ENCODE data around the gene RANBP3L.
"Not testable (repeated sequence)": the region's sequence is repeated elsewhere in the genome, so short reads cannot be mapped to it uniquely, and the experiment has no call there.

The RANBP3L gene

GRCh38 chr5:36285837-36286615, 15.7 kb downstream of the RANBP3L start:
- DNase-seq (ENCODE audit: low read depth in 2 of 2), result no peak

GRCh38 chr5:36283775-36284174, 17.9 kb downstream of the RANBP3L start:
- DNase-seq (ENCODE audit: low read depth in 2 of 2), result not testable (repeated sequence)

- no peak for DNase-seq (ENCODE audit: low read depth in 2 of 2)
Observed at GRCh38 chr5:36281626-36282025, 20.1 kb downstream of the RANBP3L start.

- DNase-seq (ENCODE audit: low read depth in 2 of 2), result no peak
Observed at GRCh38 chr5:36279054-36279698, 22.5 kb downstream of the RANBP3L start.

- no peak for DNase-seq (ENCODE audit: low read depth in 2 of 2)
Observed at GRCh38 chr5:36277521-36278176, 24.1 kb downstream of the RANBP3L start.

- no peak for DNase-seq (ENCODE audit: low read depth in 2 of 2)
Observed at GRCh38 chr5:36276864-36277263, 24.8 kb downstream of the RANBP3L start.

- no peak for DNase-seq (ENCODE audit: low read depth in 2 of 2)
Observed at GRCh38 chr5:36273809-36274526, 27.7 kb downstream of the RANBP3L start.

GRCh38 chr5:36272136-36272690, 29.5 kb downstream of the RANBP3L start:
- no peak for DNase-seq (ENCODE audit: low read depth in 2 of 2)

- no peak for DNase-seq (ENCODE audit: low read depth in 2 of 2)
Observed at GRCh38 chr5:36270876-36271575, 30.7 kb downstream of the RANBP3L start.

GRCh38 chr5:36270175-36270574, 31.5 kb downstream of the RANBP3L start:
- DNase-seq (ENCODE audit: low read depth in 2 of 2), result no peak

- no peak for DNase-seq (ENCODE audit: low read depth in 2 of 2)
Observed at GRCh38 chr5:36269478-36269877, 32.2 kb downstream of the RANBP3L start.

- DNase-seq (ENCODE audit: low read depth in 2 of 2), result no peak
Observed at GRCh38 chr5:36267905-36268304, 33.8 kb downstream of the RANBP3L start.

- no peak for DNase-seq (ENCODE audit: low read depth in 2 of 2)
Observed at GRCh38 chr5:36264202-36264760, 37.4 kb downstream of the RANBP3L start.

GRCh38 chr5:36261186-36261585, 40.5 kb downstream of the RANBP3L start:
- DNase-seq (ENCODE audit: low read depth in 2 of 2), result no peak

- DNase-seq (ENCODE audit: low read depth in 2 of 2), result no peak
Observed at GRCh38 chr5:36253575-36253974, 48.1 kb downstream of the RANBP3L start.

- no peak for DNase-seq (ENCODE audit: low read depth in 2 of 2)
Observed at GRCh38 chr5:36252722-36253365, 48.9 kb downstream of the RANBP3L start.

GRCh38 chr5:36251218-36251617, 50.5 kb downstream of the RANBP3L start:
- DNase-seq (ENCODE audit: low read depth in 2 of 2), result no peak

- DNase-seq (ENCODE audit: low read depth in 2 of 2), result no peak
Observed at GRCh38 chr5:36250427-36250826, 51.3 kb downstream of the RANBP3L start.

- no peak for DNase-seq (ENCODE audit: low read depth in 2 of 2)
Observed at GRCh38 chr5:36246036-36246800, 55.5 kb downstream of the RANBP3L start.

GRCh38 chr5:36244076-36244475, 57.6 kb downstream of the RANBP3L start:
- no peak for DNase-seq (ENCODE audit: low read depth in 2 of 2)

Data from stimulated activated CD8-positive, alpha-beta memory T cell treated with anti-CD3 and anti-CD28 coated beads, Interleukin-15, amount 100 ng/mL, for 48 hours (primary cell).